AG04450 (cell line): ENCODE measurements around the gene ASB12. TPM values are rescaled to one million over a fixed set of nuclear protein-coding genes. Genes with fewer than 3 reads are reported as not detected.

ENCODE experiments used
- CTCF ChIA-PET: fragments of 300-600, 350-600 bp; formaldehyde crosslinking; extraction: SDS; loops from one replicate; lab custom pipeline; 2022; ENCODE audit warnings: antibody characterized with exemption, inconsistent platforms; lab: Charles Lee
- POLR2A ChIA-PET: fragments of 350-600 bp; formaldehyde crosslinking; extraction: SDS; loops from one replicate; lab custom pipeline; 2021; ENCODE audit warnings: antibody characterized with exemption, inconsistent platforms; lab: Yijun Ruan, JAX
- DNase-seq: peaks from one replicate; pipeline ENCODE4 v3.0.0-alpha.2; 2011; ENCODE audit warnings: low read depth, low spot score
- H3K27ac ChIP-seq: one replicate; pipeline ENCODE4 v1.5.1; 2012; ENCODE audit warnings: low read depth, low read length, control low read depth
- H3K27me3 ChIP-seq: one replicate; pipeline ENCODE4 v1.6.0; 2012; ENCODE audit warnings: low read length; ENCODE audit not compliant: control insufficient read depth, insufficient read depth
- H3K4me3 ChIP-seq: 2 replicates; pipeline ENCODE4 v1.5.1; 2011; ENCODE audit warnings: mild to moderate bottlenecking, low read depth, low read length, control low read depth
- H3K9me3 ChIP-seq: 2 replicates; pipeline ENCODE4 v1.5.1; 2012; ENCODE audit warnings: low read length; ENCODE audit not compliant: control insufficient read depth, insufficient read depth
- CTCF ChIP-seq: IDR thresholded peaks from 2 replicates; pipeline ENCODE4 v1.5.1; 2011; ENCODE audit warnings: low read depth, low read length, control low read depth, inconsistent platforms
- polyA plus RNA-seq: library from polyadenylated mRNA; depleted of rRNA; stranded (reverse); fragments of >200 nt; gene quantifications from 2 replicates; pipeline ENCODE4 v1.2.3, GENCODE V29; 2011; rRNA removed
- small RNA-seq: library from RNA; depleted of rRNA; stranded (forward); fragments of <200 nt; gene quantifications from one replicate; pipeline ENCODE3, GENCODE V24; 2012; ENCODE audit warnings: low read depth; ENCODE audit not compliant: insufficient read length

Gene ASB12
- polyA plus RNA-seq, 1 experiment: not detected

- ChIA-PET POLR2A (no interaction called here), CTCF (no interaction called here)
- no peak overlapping the region for H3K27ac ChIP-seq
- no peak overlapping the region for H3K4me3 ChIP-seq
- DNase-seq: no peak
- no peak for TF ChIP-seq CTCF
- H3K27me3 ChIP-seq: no peaks in the 10 kb centered on the region
- H3K9me3 ChIP-seq: no peaks in the 10 kb centered on the region
Observed at GRCh38 chrX:64187762-64188150, 42.7 kb downstream of the ASB12 start.

- ChIA-PET POLR2A (no interaction called here), CTCF (no interaction called here)
- TF ChIP-seq CTCF: no peak
- Histone ChIP-seq H3K4me3 (no peak overlapping the region), H3K27ac (no peak overlapping the region), H3K27me3 (no peaks in the 10 kb centered on the region), H3K9me3 (no peaks in the 10 kb centered on the region)
- no peak for DNase-seq
Observed at GRCh38 chrX:64186974-64187761, 43.2 kb downstream of the ASB12 start.

- no peak for TF ChIP-seq CTCF
- H3K4me3 ChIP-seq: no peak overlapping the region
- no peak for DNase-seq
- no peak overlapping the region for H3K27ac ChIP-seq
- H3K27me3 ChIP-seq: no peaks in the 10 kb centered on the region
- no peaks in the 10 kb centered on the region for H3K9me3 ChIP-seq
- CTCF ChIA-PET: no interaction called here
- POLR2A ChIA-PET: no interaction called here
Observed at GRCh38 chrX:64184396-64184795, 46.0 kb downstream of the ASB12 start.

GRCh38 chrX:64182208-64182607 is 48.2 kb downstream of the ASB12 start:
- no peak overlapping the region for H3K27ac ChIP-seq
- ChIA-PET POLR2A (no interaction called here), CTCF (no interaction called here)
- no peak for DNase-seq
- H3K27me3 ChIP-seq: no peaks in the 10 kb centered on the region
- no peak overlapping the region for H3K4me3 ChIP-seq
- no peak for TF ChIP-seq CTCF
- H3K9me3 ChIP-seq: no peaks in the 10 kb centered on the region

DNA sequence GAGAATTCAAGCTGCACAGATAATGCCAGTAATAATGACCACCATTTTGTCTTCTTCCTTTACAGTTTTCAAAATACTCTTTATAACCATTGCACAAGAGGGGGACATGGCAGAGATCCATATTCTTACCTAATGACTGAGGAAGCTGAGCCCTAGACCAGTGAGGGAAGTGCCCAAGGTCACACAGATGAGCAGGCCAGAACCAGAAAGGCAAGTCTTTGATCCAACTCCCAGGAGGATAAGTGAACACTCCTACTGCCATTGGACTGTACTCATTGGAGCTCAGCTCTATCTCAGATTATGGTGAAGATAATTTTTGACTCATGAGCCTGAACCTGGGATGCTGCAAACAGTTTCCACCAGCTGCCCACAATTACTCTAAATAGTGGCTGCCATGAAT is 53.5 kb downstream of the ASB12 start:
- Histone ChIP-seq H3K27me3 (no peaks in the 10 kb centered on the region), H3K27ac (no peak overlapping the region), H3K9me3 (no peaks in the 10 kb centered on the region), H3K4me3 (no peak overlapping the region)
- POLR2A ChIA-PET: no interaction called here
- CTCF ChIA-PET: no interaction called here
- no peak for DNase-seq
- no peak for TF ChIP-seq CTCF

Small RNA genes within 50 kb of the gene (small RNA-seq; reads per million reads assigned to genes)
- not detected for gene RN7SL799P

Other genes with a start within 250 kb of the ASB12 start
- 0.93 and 1.4 TPM in 2 replicates for gene AMER1, start 24.9 kb downstream of the ASB12 start, polyA plus RNA-seq
- not detected in 2 replicates for gene MTMR8, start 164.8 kb upstream of the ASB12 start, polyA plus RNA-seq